TTC549 (cell line): ENCODE measurements around the gene STK33.

ENCODE experiments used
- FAIRE-seq: peaks from 2 replicates; lab custom pipeline; 2012; peaks lifted over from hg19 to GRCh38; lab: Jason Lieb, UNC

STK33 gene

GRCh38 chr11:8415195-8415594 lies 178.8 kb downstream of the STK33 start:
- no peak for FAIRE-seq

DNA sequence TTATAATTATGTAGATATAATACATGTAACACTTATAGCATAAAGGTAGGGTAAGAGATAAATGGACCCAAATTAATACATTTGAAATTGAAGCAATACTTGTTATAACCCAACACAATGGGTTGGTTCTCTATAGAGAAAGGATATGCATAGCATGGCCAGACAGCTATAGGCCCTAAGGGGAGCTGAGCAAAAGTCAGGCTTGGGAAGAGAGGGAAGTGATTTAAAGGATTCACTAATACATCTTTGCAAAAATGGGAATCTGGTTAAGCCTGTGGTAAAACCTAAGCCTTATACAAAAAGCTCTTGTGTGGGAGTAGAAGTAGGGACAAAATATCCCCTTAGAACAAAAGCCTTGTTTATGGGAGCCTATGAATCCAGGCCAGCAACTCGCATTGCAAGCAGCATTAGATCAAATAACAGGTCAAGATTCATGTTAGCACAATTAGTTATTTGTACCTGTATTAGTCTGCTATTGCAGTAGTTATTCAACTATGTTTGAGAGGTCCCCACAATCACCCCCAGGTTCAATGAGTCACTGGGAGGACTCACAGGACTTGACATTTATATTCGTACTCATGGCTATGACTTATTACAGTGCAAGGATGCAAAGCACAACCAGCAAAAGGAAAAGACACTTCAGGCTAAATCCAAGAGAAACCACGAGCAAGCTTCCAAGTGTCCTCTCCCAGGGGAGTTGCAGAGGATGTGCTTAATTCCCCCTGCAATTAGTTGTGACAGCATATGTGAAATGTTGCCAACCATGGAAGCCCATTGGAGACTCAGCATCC lies 185.7 kb downstream of the STK33 start:
- no peak for FAIRE-seq

GRCh38 chr11:8403310-8403709 lies 190.7 kb downstream of the STK33 start:
- no peak for FAIRE-seq

DNA sequence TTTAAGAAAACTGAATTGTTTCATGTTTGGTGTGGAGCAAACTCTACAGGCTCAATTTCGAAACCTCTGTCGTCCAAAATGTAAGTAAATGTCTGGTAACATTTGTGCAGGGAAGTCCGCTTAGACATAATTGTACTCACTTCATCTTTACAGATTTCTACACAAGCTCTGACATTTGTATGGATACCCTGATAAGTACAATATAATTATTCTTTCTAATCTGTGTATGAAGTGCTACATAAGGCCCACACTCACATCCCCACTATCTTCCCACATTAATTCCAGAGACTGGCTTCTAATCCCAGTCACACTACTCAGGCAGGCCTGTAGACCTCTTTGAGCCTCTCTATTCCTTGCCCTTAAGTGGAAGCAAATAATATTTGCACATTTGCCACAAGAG lies 201.1 kb downstream of the STK33 start:
- FAIRE-seq, result no peak

DNA sequence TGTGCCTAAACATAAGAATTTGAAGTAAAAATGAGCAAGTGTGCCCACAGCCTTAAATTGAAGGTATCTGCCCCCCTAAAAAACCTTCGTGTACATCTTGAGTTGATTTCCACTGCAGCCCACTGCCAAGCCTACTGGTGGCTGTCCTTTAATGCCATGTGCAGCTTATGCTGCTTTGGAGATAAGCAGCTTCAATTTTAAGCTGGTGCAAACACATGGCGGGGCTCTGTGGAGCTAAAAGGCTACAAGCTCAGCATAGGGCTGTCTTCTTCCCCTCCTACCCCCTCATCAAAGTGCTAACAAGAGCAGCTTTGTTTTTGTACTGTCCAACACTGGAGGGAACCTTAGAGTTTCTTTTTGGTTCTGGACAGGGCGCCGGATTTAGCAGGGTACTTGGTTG lies 201.9 kb downstream of the STK33 start:
- no peak for FAIRE-seq

DNA sequence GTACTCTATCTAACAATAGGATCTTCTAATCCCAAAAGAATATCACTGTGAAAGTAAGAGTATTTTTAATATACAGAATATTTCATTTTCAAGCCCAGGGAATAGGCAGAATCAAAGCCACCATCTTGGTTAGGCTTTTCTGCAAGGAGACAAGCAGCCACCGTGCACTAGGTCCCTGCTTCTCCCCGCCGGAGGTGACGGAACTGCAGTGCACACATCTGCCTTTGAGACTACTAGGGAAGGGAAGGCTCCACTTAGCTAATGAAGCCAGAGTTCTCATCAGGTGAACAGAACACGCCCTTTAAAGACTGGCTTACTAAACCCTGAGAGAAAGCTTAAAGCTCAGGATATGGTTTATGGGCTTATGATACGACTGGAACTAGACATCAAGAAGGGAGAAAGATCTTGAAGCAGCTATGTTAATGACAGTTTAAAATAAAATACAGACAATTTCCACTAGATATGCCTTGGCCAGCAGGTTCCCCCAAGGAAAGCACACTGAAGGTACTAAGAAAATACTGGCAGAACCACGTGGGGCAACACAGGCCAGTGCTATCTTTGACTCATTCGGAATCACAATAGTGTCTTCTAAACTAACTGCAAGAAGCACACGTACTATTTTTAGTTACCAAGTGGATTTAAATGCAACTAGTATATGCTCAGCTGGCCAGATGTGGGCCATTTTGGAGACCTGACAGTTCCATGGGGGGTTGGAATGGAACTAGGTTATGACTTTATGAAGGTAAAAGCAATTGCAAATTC lies 203.0 kb downstream of the STK33 start:
- FAIRE-seq, result no peak

- FAIRE-seq, result no peak
Observed at GRCh38 chr11:8389029-8389996, 204.7 kb downstream of the STK33 start.

DNA sequence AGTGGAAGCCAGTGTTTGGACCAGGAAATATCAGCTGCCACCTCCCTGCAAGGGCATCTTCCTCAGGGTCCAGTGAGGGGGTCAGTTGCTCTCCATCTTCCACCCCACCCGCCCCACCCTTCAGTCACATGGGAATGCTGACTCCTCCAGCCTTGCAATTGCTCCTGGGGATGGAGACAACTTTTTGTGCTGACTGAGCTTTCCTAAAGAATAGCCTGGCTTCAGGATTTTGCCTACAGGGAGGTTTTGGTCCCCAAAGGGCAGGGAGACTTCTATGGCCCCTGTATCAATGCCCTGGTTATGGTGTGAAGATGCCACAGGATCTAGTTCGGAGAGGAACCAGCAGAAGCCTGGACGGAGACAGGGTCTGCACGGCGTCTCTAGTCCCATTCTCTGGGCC lies 206.3 kb downstream of the STK33 start:
- no peak for FAIRE-seq

GRCh38 chr11:8387141-8387540 lies 206.9 kb downstream of the STK33 start:
- no peak for FAIRE-seq

GRCh38 chr11:8386134-8386864 lies 207.7 kb downstream of the STK33 start:
- FAIRE-seq, result no peak

DNA sequence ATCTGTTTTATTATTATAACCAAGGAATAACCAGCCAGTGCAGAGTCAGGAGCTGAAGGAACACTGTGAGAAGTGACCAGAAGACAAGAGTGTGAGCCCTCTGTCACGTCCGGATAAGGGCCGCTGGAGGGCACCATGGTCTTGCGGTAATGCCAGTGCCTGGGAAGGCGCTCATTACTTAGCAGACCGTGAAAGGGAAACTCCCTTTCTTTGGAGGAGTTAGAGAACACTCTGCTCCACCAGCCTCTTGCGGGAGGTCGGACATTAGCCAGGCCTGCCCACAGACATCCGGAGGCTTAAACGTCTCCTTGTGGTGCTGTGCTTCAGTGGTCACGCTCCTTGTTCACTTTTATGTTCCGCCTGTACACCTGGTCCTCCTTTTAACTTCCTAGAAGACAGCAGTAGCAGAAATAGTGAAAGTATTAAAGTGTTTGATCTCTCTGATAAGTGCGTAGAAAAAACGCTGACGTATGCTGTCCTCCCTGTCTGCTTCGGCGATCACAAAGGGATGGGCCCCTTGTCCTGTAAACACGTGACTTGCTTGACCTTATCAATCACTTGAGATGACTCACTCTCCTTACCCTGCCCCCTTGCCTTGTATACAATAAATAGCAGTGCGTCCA lies 209.7 kb downstream of the STK33 start:
- FAIRE-seq, result no peak

DNA sequence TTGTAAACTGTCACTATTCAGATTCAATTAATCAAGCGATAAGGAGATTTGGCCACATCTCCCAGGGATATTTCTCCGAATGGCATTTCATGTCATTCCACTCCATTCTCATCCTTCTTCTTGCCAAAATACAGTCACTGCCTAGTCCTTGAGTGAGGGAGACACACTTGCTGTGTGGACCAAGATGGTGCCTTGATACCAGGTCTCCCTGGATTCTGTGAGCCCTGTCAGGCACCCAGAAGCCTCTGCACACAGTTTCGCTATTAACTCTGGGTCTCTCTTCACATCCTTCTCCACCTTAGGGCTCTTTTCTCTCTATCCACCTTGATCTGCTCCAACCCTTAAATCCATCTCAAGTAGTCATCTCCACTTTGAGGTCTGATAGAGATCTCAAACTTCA lies 210.4 kb downstream of the STK33 start:
- no peak for FAIRE-seq

DNA sequence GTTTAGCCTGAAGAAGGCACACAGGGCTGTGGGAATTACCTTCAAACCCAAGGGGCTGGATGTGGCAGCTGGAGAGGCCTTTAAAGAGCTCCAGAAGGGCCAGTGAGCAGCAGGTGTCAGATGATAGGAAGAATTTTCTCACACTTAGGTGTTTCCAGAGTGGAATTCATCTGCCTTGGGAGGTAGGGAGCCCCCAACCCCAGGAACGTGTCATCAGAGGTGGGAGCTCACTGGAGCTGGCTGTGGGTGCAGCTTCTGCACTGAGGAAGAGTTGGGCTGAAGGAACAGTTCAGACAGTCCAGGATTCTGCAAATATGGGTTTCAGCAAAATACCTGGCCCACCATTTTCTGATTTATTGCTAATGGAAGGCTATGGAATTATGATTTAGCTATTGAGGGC lies 210.8 kb downstream of the STK33 start:
- FAIRE-seq, result no peak

- FAIRE-seq, result no peak
Observed at GRCh38 chr11:8382436-8383053, 211.5 kb downstream of the STK33 start.

- FAIRE-seq, result no peak
Observed at GRCh38 chr11:8381871-8382396, 212.1 kb downstream of the STK33 start.

- FAIRE-seq, result no peak
Observed at GRCh38 chr11:8381343-8381742, 212.7 kb downstream of the STK33 start.

DNA sequence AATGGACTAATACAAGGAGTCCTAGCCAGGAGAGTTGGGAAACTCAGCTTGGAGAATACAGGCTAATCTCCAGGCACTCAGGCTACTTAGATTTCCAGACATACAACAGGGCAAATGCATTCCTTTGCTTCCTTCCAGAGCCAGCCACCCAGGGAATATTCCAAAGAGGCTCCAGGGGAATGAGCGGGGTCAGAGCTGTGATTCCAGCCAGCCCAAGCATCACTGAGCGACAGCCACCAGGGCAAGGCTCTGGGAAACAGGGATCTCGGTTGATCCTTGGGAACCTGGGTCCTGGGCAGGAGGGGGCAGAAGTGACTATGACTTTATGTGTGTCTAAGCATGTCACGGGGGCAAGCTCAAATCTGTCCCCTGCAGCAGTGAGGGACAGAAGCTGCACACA lies 218.1 kb downstream of the STK33 start:
- no peak for FAIRE-seq

DNA sequence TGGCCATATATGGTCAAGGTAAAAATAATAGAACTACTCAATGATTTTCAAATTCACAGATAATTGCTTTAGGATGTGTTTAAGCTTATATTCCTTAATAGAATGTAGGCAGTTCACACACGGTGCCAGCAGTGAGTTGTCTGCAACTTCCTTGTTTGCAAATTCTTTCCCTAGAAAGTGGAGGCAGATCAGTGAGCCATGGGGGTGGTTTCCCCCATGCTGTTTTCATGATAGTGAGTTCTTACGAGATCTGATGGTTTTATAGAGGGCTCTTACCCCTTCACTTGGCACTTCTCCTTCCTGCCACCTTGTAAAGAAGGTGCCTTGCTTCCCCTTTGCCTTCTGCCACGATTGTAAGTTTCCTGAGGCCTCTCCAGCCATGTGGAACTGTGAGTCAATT lies 218.6 kb downstream of the STK33 start:
- FAIRE-seq, result no peak

DNA sequence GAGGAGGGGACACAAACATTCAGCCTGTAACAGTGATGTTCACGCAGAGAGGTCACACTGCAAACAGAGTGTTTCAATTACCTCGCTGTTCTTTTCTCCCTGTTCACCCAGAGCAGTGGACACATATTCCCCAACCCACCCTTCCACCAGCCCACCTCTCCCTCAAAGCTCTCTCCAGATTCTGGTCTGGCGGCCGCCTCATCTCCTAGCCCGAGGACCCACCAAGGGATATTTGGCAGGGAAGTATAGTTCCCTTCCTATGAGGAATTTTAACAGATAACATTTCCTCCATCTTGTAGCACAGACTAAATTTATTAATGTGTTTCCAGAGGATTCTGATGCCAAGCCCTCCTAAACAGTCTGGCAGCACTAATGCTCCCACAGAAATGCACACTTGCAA lies 219.3 kb downstream of the STK33 start:
- FAIRE-seq, result no peak

- no peak for FAIRE-seq
Observed at GRCh38 chr11:8373519-8374432, 220.3 kb downstream of the STK33 start.
